CD14-positive monocyte (primary cell): ENCODE data around the gene TMEM132E. TPM values are rescaled to one million over a fixed set of nuclear protein-coding genes. Genes with fewer than 3 reads are reported as not detected.
A peak's percentile ranks its signal among the peaks of the same experiment; 100 is the strongest.

Source experiments
- DNase-seq, 3 donors: peaks; one replicate each; pipeline ENCODE4 v3.0.0-alpha.2; 2011 to 2022
- H2AFZ ChIP-seq: 2 replicates; pipeline ENCODE4 v1.6.0; 2012; ENCODE audit warnings: mild to moderate bottlenecking, low read depth, low read length, inconsistent platforms; ENCODE audit not compliant: insufficient read depth, poor library complexity, severe bottlenecking
- H3K27ac ChIP-seq, 2 donors: 1 replicate in 1 of 2; 2 replicates in 1 of 2; pipeline ENCODE4 v1.5.1; 2012 to 2013; ENCODE audit warnings: low read length in 2 of 2, control low read depth in 1 of 2, inconsistent platforms in 1 of 2, low read depth in 1 of 2, mild to moderate bottlenecking in 1 of 2
- H3K27me3 ChIP-seq, 2 donors: one replicate each; pipeline versions ENCODE4 v1.6.0 to v1.6.1; 2011 to 2013; ENCODE audit warnings: low read length in 2 of 2; ENCODE audit not compliant: control insufficient read depth in 2 of 2, insufficient read depth in 2 of 2
- H3K36me3 ChIP-seq, 2 donors: replicated peaks in 1 of 2; 1 replicate in 1 of 2; 2 replicates in 1 of 2; pipeline versions ENCODE4 v1.5.1 to v1.6.1; 2012 to 2013; ENCODE audit warnings: low read length in 2 of 2, control low read depth in 1 of 2, inconsistent platforms in 1 of 2, mild to moderate bottlenecking in 1 of 2; ENCODE audit not compliant: insufficient read depth in 2 of 2, control insufficient read depth in 1 of 2
- H3K4me1 ChIP-seq, 2 donors: 1 replicate in 1 of 2; 2 replicates in 1 of 2; pipeline versions ENCODE4 v1.5.1 to v1.6.1; 2012 to 2013; ENCODE audit warnings: low read length in 2 of 2, control low read depth in 1 of 2, inconsistent platforms in 1 of 2, mild to moderate bottlenecking in 1 of 2, moderate library complexity in 1 of 2; ENCODE audit not compliant: insufficient read depth in 2 of 2, control insufficient read depth in 1 of 2
- H3K4me2 ChIP-seq: replicated peaks from 2 replicates; pipeline ENCODE3; 2012; ENCODE audit warnings: low read length, moderate library complexity, mild to moderate bottlenecking; ENCODE audit not compliant: poor library complexity, severe bottlenecking; ENCODE audit errors: extremely low read depth
- H3K4me3 ChIP-seq, 3 experiments: fragments of 200-600 bp in 1 of 3; sonication (generic) in 1 of 3; replicated peaks in 1 of 3; 1 replicate in 2 of 3; 2 replicates in 1 of 3; pipeline ENCODE4 v1.5.1; 2011 to 2013; ENCODE audit warnings: low read length in 3 of 3, mild to moderate bottlenecking in 3 of 3, control low read depth in 2 of 3, low read depth in 2 of 3, inconsistent platforms in 1 of 3, moderate library complexity in 1 of 3
- H3K79me2 ChIP-seq: 2 replicates; pipeline ENCODE4 v1.6.0; 2012; ENCODE audit warnings: mild to moderate bottlenecking, control low read depth, inconsistent platforms, low read length, moderate library complexity; ENCODE audit not compliant: insufficient read depth
- H3K9ac ChIP-seq: 2 replicates; pipeline ENCODE4 v1.6.0; 2017; ENCODE audit warnings: low read length, mild to moderate bottlenecking; ENCODE audit not compliant: insufficient read depth, poor library complexity, severe bottlenecking
- H3K9me3 ChIP-seq, 2 donors: replicated peaks in 1 of 2; 1 replicate in 1 of 2; 2 replicates in 1 of 2; pipeline versions ENCODE4 v1.5.1 to v1.6.1; 2012 to 2013; ENCODE audit warnings: low read length in 2 of 2, control low read depth in 1 of 2; ENCODE audit not compliant: control insufficient read depth in 1 of 2, insufficient read depth in 1 of 2
- H4K20me1 ChIP-seq: 2 replicates; pipeline ENCODE4 v1.6.0; 2012; ENCODE audit warnings: mild to moderate bottlenecking, low read length, control low read depth, moderate library complexity; ENCODE audit not compliant: insufficient read depth
- H3K27ac Mint-ChIP-seq, 7 donors: one replicate each; pipeline ENCODE4 v1.8.0; 2020; ENCODE audit warnings: mild to moderate bottlenecking in 7 of 7, mixed read lengths in 7 of 7, moderate library complexity in 6 of 7, inconsistent platforms in 2 of 7
- H3K27me3 Mint-ChIP-seq, 3 donors: one replicate each; pipeline ENCODE4 v1.8.0; 2021 to 2022; ENCODE audit warnings: low read depth in 3 of 3, mild to moderate bottlenecking in 3 of 3, mixed read lengths in 3 of 3, moderate library complexity in 3 of 3, inconsistent platforms in 1 of 3
- H3K36me3 Mint-ChIP-seq, 2 donors: one replicate each; pipeline ENCODE4 v1.8.0; 2020; ENCODE audit warnings: mixed read lengths in 2 of 2, inconsistent platforms in 1 of 2, mild to moderate bottlenecking in 1 of 2
- H3K4me1 Mint-ChIP-seq: one replicate; pipeline ENCODE4 v1.8.0; 2020; ENCODE audit warnings: mild to moderate bottlenecking, mixed read lengths
- H3K4me3 Mint-ChIP-seq, 2 donors: one replicate each; pipeline ENCODE4 v1.8.0; 2020; ENCODE audit warnings: mild to moderate bottlenecking in 2 of 2, mixed read lengths in 2 of 2, moderate library complexity in 1 of 2
- H3K9me3 Mint-ChIP-seq, 7 donors: one replicate each; pipeline ENCODE4 v1.8.0; 2020 to 2022; ENCODE audit warnings: mixed read lengths in 7 of 7, mild to moderate bottlenecking in 6 of 7, moderate library complexity in 6 of 7, inconsistent platforms in 2 of 7
- CTCF ChIP-seq: fragments of 200-600 bp; IDR thresholded peaks from one replicate; pipeline ENCODE4 v1.8.0; 2022; ENCODE audit warnings: antibody characterized with exemption, mild to moderate bottlenecking
- WGBS: methylation state at CpG from one replicate; pipeline ENCODE4 v1.1.5; 2013; ENCODE audit warnings: missing lambda C conversion rate; ENCODE audit not compliant: insufficient coverage; 5-methylcytosine and 5-hydroxymethylcytosine counted together
- intact Hi-C, 2 donors: fragments of 100-400 bp; cut with micrococcal nuclease; formaldehyde crosslinking; loops; one replicate each; pipeline versions ENCODE4 v1.15.0 to v1.15.1; 2023
- polyA plus RNA-seq, 3 donors: library from polyadenylated mRNA; depleted of rRNA in 1 of 3; unstranded in 2 of 3; stranded (reverse) in 1 of 3; fragments of 300-500 nt in 2 of 3; fragments of >200 nt in 1 of 3; fragmentation: Illumina TruSeq in 2 of 3; gene quantifications; 1 replicate in 2 of 3; 2 replicates in 1 of 3; pipeline ENCODE4 v1.2.3, GENCODE V29; 2012 to 2021

TMEM132E gene
- polyA plus RNA-seq, 3 donors = not detected

GRCh38 chr17:34582185-34582900, 3.0 kb downstream of the TMEM132E start:
- peaks cover 65 to 85% of the 10 kb centered on the region in 2 donors for H3K27me3 ChIP-seq
- peaks cover 12% of the 10 kb centered on the region for H3K4me1 Mint-ChIP-seq
- no peak overlapping the region for H3K27ac Mint-ChIP-seq
- intact Hi-C loops = no loop called here
- H3K4me2 ChIP-seq = no peak overlapping the region
- H3K9me3 ChIP-seq = peaks cover 0 to 44% of the 10 kb centered on the region in 2 donors
- DNase-seq = no peak
- H3K4me1 ChIP-seq = peaks cover 9 to 22% of the 10 kb centered on the region in 2 donors
- H3K79me2 ChIP-seq = no peaks in the 10 kb centered on the region
- no peak overlapping the region for H3K4me3 ChIP-seq
- H3K27me3 Mint-ChIP-seq = peaks cover 81 to 90% (median 83%) of the 10 kb centered on the region in 3 donors
- no peak overlapping the region for H3K9ac ChIP-seq
- H3K36me3 Mint-ChIP-seq = no peaks in the 10 kb centered on the region
- no peak overlapping the region for H3K27ac ChIP-seq
- 10% methylated on average over 17 of the region's 22 CpGs for WGBS
- no peaks in the 10 kb centered on the region for H4K20me1 ChIP-seq
- peaks cover 0 to 18% (median 7%) of the 10 kb centered on the region in 7 donors for H3K9me3 Mint-ChIP-seq
- peak overlapping the region in 1 of 2 donors; percentile 72 for H3K4me3 Mint-ChIP-seq
- H2AFZ ChIP-seq = no peak overlapping the region
- no peak for TF ChIP-seq CTCF
- no peaks in the 10 kb centered on the region for H3K36me3 ChIP-seq

GRCh38 chr17:34582901-34583245, 3.5 kb downstream of the TMEM132E start:
- no peak overlapping the region for H3K27ac Mint-ChIP-seq
- H3K36me3 Mint-ChIP-seq = no peaks in the 10 kb centered on the region
- H3K9me3 Mint-ChIP-seq = peaks cover 0 to 18% (median 7%) of the 10 kb centered on the region in 7 donors
- intact Hi-C loops = no loop called here
- no peak overlapping the region for H3K27ac ChIP-seq
- peaks cover 60 to 80% of the 10 kb centered on the region in 2 donors for H3K27me3 ChIP-seq
- peaks cover 77 to 89% (median 81%) of the 10 kb centered on the region in 3 donors for H3K27me3 Mint-ChIP-seq
- 41% methylated on average over 2 of the region's 3 CpGs for WGBS
- no peak overlapping the region for H3K9ac ChIP-seq
- H3K9me3 ChIP-seq = peaks cover 0 to 40% of the 10 kb centered on the region in 2 donors
- no peaks in the 10 kb centered on the region for H3K36me3 ChIP-seq
- peaks cover 9 to 22% of the 10 kb centered on the region in 2 donors for H3K4me1 ChIP-seq
- H3K4me1 Mint-ChIP-seq = peaks cover 12% of the 10 kb centered on the region
- no peaks in the 10 kb centered on the region for H3K79me2 ChIP-seq
- no peak for DNase-seq
- no peak overlapping the region for H3K4me2 ChIP-seq
- peak overlapping the region in 1 of 2 donors; percentile 72 for H3K4me3 Mint-ChIP-seq
- no peak for TF ChIP-seq CTCF
- no peak overlapping the region for H2AFZ ChIP-seq
- no peaks in the 10 kb centered on the region for H4K20me1 ChIP-seq
- H3K4me3 ChIP-seq = no peak overlapping the region
